GM13976 (cell line): ENCODE measurements around the gene MAP2K5.

ENCODE experiments used
- DNase-seq: peaks from one replicate; pipeline ENCODE4 v3.0.0; 2012; ENCODE audit warnings: low spot score
- CTCF ChIP-seq: IDR thresholded peaks from 2 replicates; pipeline ENCODE4 v1.5.1; 2012; ENCODE audit warnings: borderline replicate concordance, mild to moderate bottlenecking; ENCODE audit not compliant: insufficient read depth; ENCODE audit errors: extremely low read depth, missing control alignments, control extremely low read depth
- in situ Hi-C: fragments of 300-500 bp; cut with MboI; formaldehyde crosslinking; loops from one replicate; pipeline ENCODE4 v1.12.0; 2022; ENCODE audit warnings: low sequenced_read_pairs, mixed read lengths, inconsistent platforms; ENCODE audit not compliant: unreplicated experiment

The MAP2K5 gene

GRCh38 chr15:67730135-67730534 lies 187.6 kb downstream of the MAP2K5 start:
- in situ Hi-C loops: no loop called here
- TF ChIP-seq CTCF: no peak
- DNase-seq: no peak

- in situ Hi-C loops: no loop called here
- no peak for DNase-seq
- no peak for TF ChIP-seq CTCF
Measured at GRCh38 chr15:67731112-67731721, 188.7 kb downstream of the MAP2K5 start.

GRCh38 chr15:67732164-67732563 lies 189.7 kb downstream of the MAP2K5 start:
- DNase-seq: no peak
- TF ChIP-seq CTCF: no peak
- in situ Hi-C loops: no loop called here

GRCh38 chr15:67732671-67733374 lies 190.3 kb downstream of the MAP2K5 start:
- no peak for DNase-seq
- TF ChIP-seq CTCF: no peak
- in situ Hi-C loops: no loop called here

- no peak for TF ChIP-seq CTCF
- DNase-seq: no peak
- in situ Hi-C loops: no loop called here
Measured at GRCh38 chr15:67735896-67736295, 193.4 kb downstream of the MAP2K5 start.

GRCh38 chr15:67736810-67737209 lies 194.3 kb downstream of the MAP2K5 start:
- DNase-seq: no peak
- TF ChIP-seq CTCF: no peak
- in situ Hi-C loops: no loop called here
